Muscle layer of duodenum (tissue), 2 donors: ENCODE results near the gene GINM1.

ENCODE experiments used
- H3K27ac ChIP-seq: one replicate; pipeline ENCODE4 v1.7.0; 2013; ENCODE audit warnings: mild to moderate bottlenecking, low read length
- H3K27me3 ChIP-seq: one replicate; pipeline ENCODE4 v1.7.0; 2013; ENCODE audit warnings: low read depth, mild to moderate bottlenecking, control low read depth, low read length
- H3K36me3 ChIP-seq, 2 donors: one replicate each; pipeline ENCODE4 v1.7.0; 2013; ENCODE audit warnings: low read length in 2 of 2, control low read depth in 1 of 2, mild to moderate bottlenecking in 1 of 2; ENCODE audit not compliant: insufficient read depth in 2 of 2, control insufficient read depth in 1 of 2
- H3K4me1 ChIP-seq, 2 donors: one replicate each; pipeline ENCODE4 v1.7.0; 2013; ENCODE audit warnings: low read length in 2 of 2, mild to moderate bottlenecking in 2 of 2, control low read depth in 1 of 2, moderate library complexity in 1 of 2; ENCODE audit not compliant: insufficient read depth in 2 of 2, control insufficient read depth in 1 of 2
- H3K4me3 ChIP-seq, 2 donors: one replicate each; pipeline ENCODE4 v1.7.0; 2013; ENCODE audit warnings: low read length in 2 of 2, low read depth in 1 of 2, mild to moderate bottlenecking in 1 of 2
- H3K9me3 ChIP-seq, 2 donors: one replicate each; pipeline ENCODE4 v1.7.0; 2013; ENCODE audit warnings: low read length in 2 of 2, control low read depth in 1 of 2, mild to moderate bottlenecking in 1 of 2; ENCODE audit not compliant: control insufficient read depth in 1 of 2
- donor health status: healthy.

GINM1 gene

GRCh38 chr6:149563203-149563927 is 2.8 kb upstream of the GINM1 start:
- peaks cover 0 to 4% of the 10 kb centered on the region in 2 donors for H3K36me3 ChIP-seq
- H3K27ac ChIP-seq, result no peak overlapping the region
- H3K9me3 ChIP-seq, result no peaks in the 10 kb centered on the region
- no peak overlapping the region for H3K4me3 ChIP-seq
- H3K27me3 ChIP-seq, result no peaks in the 10 kb centered on the region
- H3K4me1 ChIP-seq, result peaks cover 0 to 7% of the 10 kb centered on the region in 2 donors

- Histone ChIP-seq H3K4me1 (peaks cover 0 to 7% of the 10 kb centered on the region in 2 donors), H3K27ac (no peak overlapping the region)
These were observed 2.2 kb upstream of the GINM1 start for GRCh38 chr6:149563928-149564325.

GRCh38 chr6:149566410-149567193 is 427 bp downstream of the GINM1 start:
- Histone ChIP-seq H3K4me1 (peaks cover 0 to 7% of the 10 kb centered on the region in 2 donors), H3K9me3 (no peaks in the 10 kb centered on the region), H3K27ac (peak overlapping the region; percentile 60), H3K27me3 (no peaks in the 10 kb centered on the region), H3K4me3 (peak overlapping the region; percentile 78 to 93), H3K36me3 (peaks cover 0 to 4% of the 10 kb centered on the region in 2 donors)

More at GRCh38 chr6:149563928-149564325, 2.2 kb upstream of the GINM1 start:
- no peaks in the 10 kb centered on the region for H3K27me3 ChIP-seq
- no peaks in the 10 kb centered on the region for H3K9me3 ChIP-seq
- peaks cover 0 to 4% of the 10 kb centered on the region in 2 donors for H3K36me3 ChIP-seq
- no peak overlapping the region for H3K4me3 ChIP-seq

GRCh38 chr6:149567194-149567586 is 1.0 kb downstream of the GINM1 start:
- H3K4me3 ChIP-seq, result peak overlapping the region; percentile 78 to 93
- no peaks in the 10 kb centered on the region for H3K9me3 ChIP-seq
- peaks cover 0 to 7% of the 10 kb centered on the region in 2 donors for H3K4me1 ChIP-seq
- H3K27me3 ChIP-seq, result no peaks in the 10 kb centered on the region
- H3K27ac ChIP-seq, result peak overlapping the region; percentile 60
- peaks cover 0 to 4% of the 10 kb centered on the region in 2 donors for H3K36me3 ChIP-seq

GRCh38 chr6:149567945-149568585 is 1.9 kb downstream of the GINM1 start:
- peaks cover 0 to 7% of the 10 kb centered on the region in 2 donors for H3K4me1 ChIP-seq
- H3K4me3 ChIP-seq, result no peak overlapping the region
- H3K36me3 ChIP-seq, result peaks cover 0 to 4% of the 10 kb centered on the region in 2 donors
- H3K9me3 ChIP-seq, result no peaks in the 10 kb centered on the region
- H3K27ac ChIP-seq, result no peak overlapping the region
- no peaks in the 10 kb centered on the region for H3K27me3 ChIP-seq

GRCh38 chr6:149580880-149581279 is 14.7 kb downstream of the GINM1 start:
- H3K36me3 ChIP-seq, result peaks cover 28 to 32% of the 10 kb centered on the region in 2 donors

GRCh38 chr6:149581349-149581748 is 15.2 kb downstream of the GINM1 start:
- H3K27me3 ChIP-seq, result no peaks in the 10 kb centered on the region
- H3K4me3 ChIP-seq, result no peak overlapping the region
- H3K36me3 ChIP-seq, result peaks cover 30 to 36% of the 10 kb centered on the region in 2 donors
- H3K27ac ChIP-seq, result no peak overlapping the region
- no peaks in the 10 kb centered on the region for H3K4me1 ChIP-seq
- H3K9me3 ChIP-seq, result no peaks in the 10 kb centered on the region

More at GRCh38 chr6:149580880-149581279, 14.7 kb downstream of the GINM1 start:
- H3K9me3 ChIP-seq, result no peaks in the 10 kb centered on the region
- no peaks in the 10 kb centered on the region for H3K4me1 ChIP-seq
- no peak overlapping the region for H3K4me3 ChIP-seq
- H3K27ac ChIP-seq, result no peak overlapping the region
- H3K27me3 ChIP-seq, result no peaks in the 10 kb centered on the region

GRCh38 chr6:149586149-149586548 is 20.0 kb downstream of the GINM1 start:
- H3K9me3 ChIP-seq, result no peaks in the 10 kb centered on the region

GRCh38 chr6:149592983-149593382 is 26.8 kb downstream of the GINM1 start:
- H3K27me3 ChIP-seq, result no peaks in the 10 kb centered on the region
- no peak overlapping the region for H3K4me3 ChIP-seq
- H3K27ac ChIP-seq, result no peak overlapping the region
- H3K9me3 ChIP-seq, result no peaks in the 10 kb centered on the region
- H3K36me3 ChIP-seq, result peaks cover 47 to 60% of the 10 kb centered on the region in 2 donors
- H3K4me1 ChIP-seq, result no peaks in the 10 kb centered on the region

More at GRCh38 chr6:149586149-149586548, 20.0 kb downstream of the GINM1 start:
- Histone ChIP-seq H3K4me3 (no peak overlapping the region), H3K27ac (no peak overlapping the region), H3K27me3 (no peaks in the 10 kb centered on the region), H3K4me1 (no peaks in the 10 kb centered on the region), H3K36me3 (peaks cover 26 to 45% of the 10 kb centered on the region in 2 donors)

GRCh38 chr6:149593408-149593807 is 27.2 kb downstream of the GINM1 start:
- H3K36me3 ChIP-seq, result peaks cover 47 to 60% of the 10 kb centered on the region in 2 donors
- no peaks in the 10 kb centered on the region for H3K4me1 ChIP-seq
- no peaks in the 10 kb centered on the region for H3K9me3 ChIP-seq
- H3K27me3 ChIP-seq, result no peaks in the 10 kb centered on the region
- H3K27ac ChIP-seq, result no peak overlapping the region
- H3K4me3 ChIP-seq, result no peak overlapping the region

- Histone ChIP-seq H3K4me1 (no peaks in the 10 kb centered on the region), H3K36me3 (peaks cover 22 to 43% of the 10 kb centered on the region in 2 donors), H3K9me3 (no peaks in the 10 kb centered on the region), H3K27ac (no peak overlapping the region), H3K27me3 (no peaks in the 10 kb centered on the region), H3K4me3 (no peak overlapping the region)
These were observed 34.3 kb downstream of the GINM1 start for GRCh38 chr6:149600508-149600907.
